Stimulated activated memory B cell treated with anti-CD40 and anti-IgM and Interleukin-4, amounts not matched to agents 10 μg/mL and 1 μg/mL and 100 μg/mL, for 72 hours (primary cell): ENCODE results near the gene PKHD1.

Experiments used
- ATAC-seq: fragments of 150-1000 bp; cut with Tn5 transposase; 2 replicates; pipeline ENCODE4 v1.10.0; 2021
- H3K27ac Mint-ChIP-seq: one replicate; pipeline ENCODE4 v1.8.0; 2022; ENCODE audit warnings: mild to moderate bottlenecking, mixed read lengths
- H3K27me3 Mint-ChIP-seq: one replicate; pipeline ENCODE4 v1.8.0; 2022; ENCODE audit warnings: mixed read lengths
- H3K36me3 Mint-ChIP-seq: one replicate; pipeline ENCODE4 v1.8.0; 2022; ENCODE audit warnings: mixed read lengths
- H3K4me1 Mint-ChIP-seq: one replicate; pipeline ENCODE4 v1.8.0; 2022; ENCODE audit warnings: mixed read lengths
- H3K4me3 Mint-ChIP-seq: one replicate; pipeline ENCODE4 v1.8.0; 2022; ENCODE audit warnings: mild to moderate bottlenecking, moderate library complexity, mixed read lengths
- H3K9me3 Mint-ChIP-seq: one replicate; pipeline ENCODE4 v1.8.0; 2022; ENCODE audit warnings: mixed read lengths

The PKHD1 gene

DNA sequence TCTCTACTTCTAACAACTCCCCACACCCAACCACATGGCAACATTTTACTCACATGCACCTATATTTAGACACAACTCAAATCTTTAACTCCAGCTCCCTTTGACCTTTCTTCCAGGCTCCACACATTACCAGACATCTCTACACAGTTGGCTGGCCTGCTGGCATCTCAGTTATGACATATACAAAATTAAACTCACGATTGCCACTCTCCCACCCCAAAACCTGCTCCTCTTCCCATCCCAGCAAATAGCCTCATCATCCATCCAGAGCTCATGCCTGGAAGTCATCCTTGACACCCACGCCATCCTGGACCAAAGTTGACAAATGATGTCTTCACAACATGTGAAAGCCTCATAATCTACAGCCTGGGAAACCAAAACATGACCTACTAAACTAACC, 176.6 kb downstream of the PKHD1 start:
- Mint-ChIP-seq H3K27ac (no peak overlapping the region), H3K27me3 (no peaks in the 10 kb centered on the region), H3K4me1 (peaks cover 7% of the 10 kb centered on the region), H3K9me3 (peaks cover 3% of the 10 kb centered on the region), H3K4me3 (no peak overlapping the region), H3K36me3 (no peaks in the 10 kb centered on the region)
- no peak for ATAC-seq

- no peaks in the 10 kb centered on the region for H3K9me3 Mint-ChIP-seq
- peaks cover 4% of the 10 kb centered on the region for H3K4me1 Mint-ChIP-seq
- no peaks in the 10 kb centered on the region for H3K27me3 Mint-ChIP-seq
- no peak overlapping the region for H3K4me3 Mint-ChIP-seq
- H3K36me3 Mint-ChIP-seq: no peaks in the 10 kb centered on the region
- H3K27ac Mint-ChIP-seq: no peak overlapping the region
- ATAC-seq: no peak
These were observed 179.2 kb downstream of the PKHD1 start for GRCh38 chr6:51908243-51908642.

DNA sequence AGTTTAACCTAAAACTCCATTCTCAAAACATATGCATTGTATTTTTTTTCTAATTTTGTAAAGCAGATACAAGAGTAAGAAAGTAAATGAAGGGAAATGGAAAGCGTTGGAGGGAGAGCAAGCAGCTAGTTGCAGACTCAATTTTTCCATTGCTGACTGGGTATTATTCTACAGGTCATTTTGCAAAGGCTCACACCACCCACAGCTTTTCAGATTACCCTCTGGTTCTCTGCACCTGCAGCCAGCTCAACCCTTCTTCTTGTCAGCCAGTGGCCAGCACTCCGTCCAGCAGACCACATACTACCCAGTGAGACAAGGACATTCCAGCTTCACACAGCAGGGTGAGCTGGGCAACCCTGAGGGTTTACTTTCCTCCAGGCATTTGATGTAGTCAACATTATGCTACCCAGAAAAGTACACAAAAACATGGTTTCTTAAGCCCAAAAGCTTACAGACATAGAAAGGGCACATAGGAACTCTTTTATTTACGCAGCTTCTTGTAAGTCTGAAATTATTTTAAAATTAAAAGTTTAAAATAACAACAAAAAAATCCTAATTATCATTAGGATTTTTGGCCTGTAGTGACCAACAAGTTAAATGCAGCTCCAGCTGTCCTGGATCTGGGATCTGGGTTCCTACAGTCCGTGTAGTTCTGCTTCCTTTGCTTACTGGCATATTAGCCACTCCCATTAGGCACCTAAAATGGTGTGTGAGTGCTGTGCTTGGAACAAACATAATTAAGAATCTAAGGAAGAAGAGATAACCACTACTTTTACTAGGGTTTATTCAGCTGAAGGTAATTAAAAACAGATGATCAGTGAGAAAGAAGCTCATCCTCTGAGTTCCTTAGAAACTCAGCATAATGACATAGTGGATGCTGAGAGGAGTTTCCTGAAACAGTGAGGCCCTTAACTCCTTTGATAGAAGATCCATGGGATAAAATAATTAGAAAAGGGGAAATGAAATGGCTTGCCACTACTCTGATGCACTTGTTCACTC, 185.3 kb downstream of the PKHD1 start:
- no peak for ATAC-seq
- H3K4me1 Mint-ChIP-seq: no peaks in the 10 kb centered on the region
- H3K9me3 Mint-ChIP-seq: no peaks in the 10 kb centered on the region
- H3K36me3 Mint-ChIP-seq: no peaks in the 10 kb centered on the region
- no peak overlapping the region for H3K27ac Mint-ChIP-seq
- H3K27me3 Mint-ChIP-seq: no peaks in the 10 kb centered on the region
- H3K4me3 Mint-ChIP-seq: no peak overlapping the region

GRCh38 chr6:51893366-51893765, 194.0 kb downstream of the PKHD1 start:
- no peak for ATAC-seq
- no peaks in the 10 kb centered on the region for H3K36me3 Mint-ChIP-seq
- no peak overlapping the region for H3K4me3 Mint-ChIP-seq
- H3K27me3 Mint-ChIP-seq: no peaks in the 10 kb centered on the region
- H3K27ac Mint-ChIP-seq: no peak overlapping the region
- H3K9me3 Mint-ChIP-seq: no peaks in the 10 kb centered on the region
- H3K4me1 Mint-ChIP-seq: no peaks in the 10 kb centered on the region

- Mint-ChIP-seq H3K9me3 (no peaks in the 10 kb centered on the region), H3K4me3 (no peak overlapping the region), H3K4me1 (no peaks in the 10 kb centered on the region), H3K27me3 (no peaks in the 10 kb centered on the region), H3K27ac (no peak overlapping the region), H3K36me3 (no peaks in the 10 kb centered on the region)
- no peak for ATAC-seq
These were observed 194.7 kb downstream of the PKHD1 start for GRCh38 chr6:51892750-51893149.

DNA sequence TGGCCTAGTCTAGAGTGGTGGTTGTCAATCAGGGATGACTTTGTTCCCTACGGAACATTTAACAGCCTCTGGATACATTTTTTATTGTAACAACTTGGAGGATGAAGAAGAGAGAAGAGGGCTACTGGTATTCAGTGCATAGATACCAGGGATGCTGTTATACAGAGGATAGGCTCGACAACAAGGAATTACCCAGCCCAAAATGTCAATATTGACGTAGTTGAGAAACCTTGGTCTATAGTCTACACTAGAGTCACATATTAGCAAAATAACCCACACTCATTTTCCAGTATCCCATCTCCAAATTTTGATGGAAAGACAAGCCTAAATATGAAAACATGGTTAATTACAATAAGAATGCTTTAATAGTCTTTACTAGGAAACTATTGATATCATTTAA, 195.1 kb downstream of the PKHD1 start:
- Mint-ChIP-seq H3K27ac (no peak overlapping the region), H3K4me1 (no peaks in the 10 kb centered on the region), H3K9me3 (no peaks in the 10 kb centered on the region), H3K27me3 (no peaks in the 10 kb centered on the region), H3K4me3 (no peak overlapping the region), H3K36me3 (no peaks in the 10 kb centered on the region)
- no peak for ATAC-seq

GRCh38 chr6:51891784-51892183, 195.6 kb downstream of the PKHD1 start:
- H3K4me3 Mint-ChIP-seq: no peak overlapping the region
- H3K36me3 Mint-ChIP-seq: no peaks in the 10 kb centered on the region
- H3K27ac Mint-ChIP-seq: no peak overlapping the region
- no peaks in the 10 kb centered on the region for H3K27me3 Mint-ChIP-seq
- no peak for ATAC-seq
- H3K4me1 Mint-ChIP-seq: no peaks in the 10 kb centered on the region
- H3K9me3 Mint-ChIP-seq: no peaks in the 10 kb centered on the region

DNA sequence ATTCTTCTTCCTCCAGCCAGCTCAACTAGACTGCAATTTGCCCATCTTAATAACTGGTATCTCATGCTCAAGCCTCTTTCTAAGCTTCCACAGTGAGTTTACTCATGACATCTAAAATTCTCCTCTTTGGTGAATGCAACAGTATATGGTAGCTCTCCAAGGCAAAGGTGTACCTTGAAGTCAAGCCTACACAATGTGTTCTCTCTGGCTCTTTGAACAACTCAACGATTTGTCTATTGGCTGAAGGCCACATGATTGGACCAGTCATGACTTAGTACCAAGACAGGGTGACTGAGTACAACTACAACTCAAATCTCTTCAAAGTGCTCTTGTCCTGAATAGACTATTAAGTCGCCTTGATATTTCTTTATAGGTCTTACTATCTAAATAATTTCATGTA, 199.6 kb downstream of the PKHD1 start:
- H3K36me3 Mint-ChIP-seq: no peaks in the 10 kb centered on the region

DNA sequence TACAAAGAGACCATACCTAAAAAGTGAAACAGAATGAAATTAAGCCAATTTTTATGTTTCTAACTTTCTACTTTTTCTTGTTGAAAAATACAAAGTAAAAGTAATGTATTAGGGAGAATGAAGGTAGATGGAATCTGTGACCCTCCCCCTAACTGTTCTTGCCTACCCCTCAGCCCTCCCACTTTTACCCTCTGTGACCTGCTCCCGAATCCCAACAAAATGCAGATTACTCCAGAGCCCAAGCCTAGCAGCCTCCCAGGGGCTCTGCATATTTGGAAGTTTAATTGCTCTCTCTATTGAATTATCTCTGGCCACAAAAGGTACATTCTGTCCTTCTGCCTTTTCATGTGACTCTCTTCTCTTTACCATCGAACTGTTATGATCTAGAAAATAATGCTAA, 201.5 kb downstream of the PKHD1 start:
- no peaks in the 10 kb centered on the region for H3K36me3 Mint-ChIP-seq
- H3K9me3 Mint-ChIP-seq: no peaks in the 10 kb centered on the region
- H3K4me3 Mint-ChIP-seq: no peak overlapping the region
- H3K27me3 Mint-ChIP-seq: no peaks in the 10 kb centered on the region
- no peak overlapping the region for H3K27ac Mint-ChIP-seq
- H3K4me1 Mint-ChIP-seq: no peaks in the 10 kb centered on the region
- no peak for ATAC-seq

More for the DNA sequence above, 199.6 kb downstream of the PKHD1 start:
- no peaks in the 10 kb centered on the region for H3K4me1 Mint-ChIP-seq
- ATAC-seq: no peak
- H3K4me3 Mint-ChIP-seq: no peak overlapping the region
- no peaks in the 10 kb centered on the region for H3K27me3 Mint-ChIP-seq
- H3K27ac Mint-ChIP-seq: no peak overlapping the region
- no peaks in the 10 kb centered on the region for H3K9me3 Mint-ChIP-seq

DNA sequence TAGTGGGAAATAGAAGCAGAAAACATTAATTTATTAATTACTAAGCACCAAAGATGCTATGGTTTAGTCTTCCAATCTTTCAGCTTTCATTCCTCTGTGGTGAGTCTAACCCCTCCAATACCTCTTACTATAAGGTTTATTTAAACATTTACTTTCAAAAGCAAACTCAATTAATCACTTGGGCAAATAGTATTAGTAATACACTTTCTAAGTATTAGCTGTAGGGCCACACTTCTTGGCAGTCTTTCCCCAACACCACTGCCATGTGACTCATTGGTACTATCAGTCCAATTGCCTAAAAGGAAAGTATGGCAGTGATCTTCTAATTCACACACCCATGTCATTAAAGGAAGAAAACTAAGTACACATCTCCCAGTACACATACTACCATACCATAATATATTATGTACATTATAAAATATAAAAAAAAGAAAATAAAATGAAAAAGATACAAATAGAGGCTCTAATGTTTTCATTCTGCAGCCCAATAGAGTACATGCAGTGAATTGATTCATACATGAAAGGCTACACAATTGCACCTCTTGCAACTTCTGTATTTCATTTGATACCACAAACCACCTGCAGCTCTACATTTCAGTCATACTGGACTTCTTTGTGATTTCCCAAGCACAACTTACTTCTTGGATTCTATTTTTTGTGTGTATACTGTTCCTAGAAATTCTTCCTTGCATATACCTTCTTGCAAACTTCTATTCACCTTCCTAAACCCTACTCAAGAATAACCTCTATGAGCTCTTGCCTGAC, 218.6 kb downstream of the PKHD1 start:
- Mint-ChIP-seq H3K4me3 (no peak overlapping the region), H3K36me3 (no peaks in the 10 kb centered on the region), H3K27me3 (peaks cover 13% of the 10 kb centered on the region), H3K4me1 (no peaks in the 10 kb centered on the region), H3K9me3 (no peaks in the 10 kb centered on the region), H3K27ac (no peak overlapping the region)
- no peak for ATAC-seq

DNA sequence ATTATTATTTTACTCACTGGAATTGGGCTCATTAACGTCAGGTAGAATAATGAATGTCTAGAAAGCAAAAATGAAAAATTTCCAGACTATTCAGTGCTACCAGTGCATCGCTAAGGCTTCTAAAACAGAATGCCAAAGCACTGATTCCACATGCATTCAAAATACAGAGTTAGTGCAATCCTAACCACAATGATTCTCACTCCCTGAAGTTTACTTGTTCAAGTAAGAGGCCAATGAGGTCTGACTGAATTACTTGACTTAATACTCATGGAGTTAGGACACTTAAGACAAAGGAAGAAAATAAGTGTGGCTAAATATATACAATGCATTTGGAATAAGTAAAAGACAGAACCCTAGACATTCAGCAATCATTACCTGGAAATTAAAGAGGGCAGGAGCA, 220.5 kb downstream of the PKHD1 start:
- Mint-ChIP-seq H3K4me3 (no peak overlapping the region), H3K9me3 (no peaks in the 10 kb centered on the region), H3K36me3 (no peaks in the 10 kb centered on the region), H3K4me1 (no peaks in the 10 kb centered on the region), H3K27me3 (peaks cover 15% of the 10 kb centered on the region), H3K27ac (no peak overlapping the region)
- no peak for ATAC-seq

- Mint-ChIP-seq H3K4me1 (no peaks in the 10 kb centered on the region), H3K36me3 (no peaks in the 10 kb centered on the region), H3K9me3 (no peaks in the 10 kb centered on the region), H3K27ac (no peak overlapping the region), H3K4me3 (no peak overlapping the region), H3K27me3 (peaks cover 15% of the 10 kb centered on the region)
- ATAC-seq: no peak
These were observed 221.4 kb downstream of the PKHD1 start for GRCh38 chr6:51865996-51866395.

- ATAC-seq: no peak
- Mint-ChIP-seq H3K4me3 (no peak overlapping the region), H3K27me3 (peaks cover 15% of the 10 kb centered on the region), H3K36me3 (no peaks in the 10 kb centered on the region), H3K9me3 (no peaks in the 10 kb centered on the region), H3K27ac (no peak overlapping the region), H3K4me1 (no peaks in the 10 kb centered on the region)
These were observed 222.2 kb downstream of the PKHD1 start for GRCh38 chr6:51865176-51865575.

DNA sequence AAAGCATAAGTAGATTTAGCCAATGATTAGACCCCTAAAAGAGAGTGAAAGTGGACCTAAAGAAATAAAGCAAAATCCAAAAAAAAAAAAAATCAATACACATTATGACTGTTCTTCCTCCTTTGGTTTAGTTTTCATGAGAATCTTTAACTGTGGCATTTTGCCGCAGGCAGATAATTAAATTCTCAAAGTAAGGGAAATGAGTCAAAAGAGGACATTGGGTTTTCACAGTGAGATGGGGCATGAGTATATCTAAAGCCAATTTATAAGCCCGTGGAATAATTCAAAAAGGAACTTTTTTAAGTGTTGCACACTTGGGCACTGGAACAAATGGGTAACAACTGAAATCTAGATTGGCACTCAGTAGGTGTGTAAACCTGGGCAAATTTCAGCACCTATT, 230.3 kb downstream of the PKHD1 start:
- ATAC-seq: no peak
- Mint-ChIP-seq H3K4me1 (peaks cover 5% of the 10 kb centered on the region), H3K36me3 (no peaks in the 10 kb centered on the region), H3K4me3 (no peak overlapping the region), H3K27ac (no peak overlapping the region), H3K9me3 (no peaks in the 10 kb centered on the region), H3K27me3 (peaks cover 20% of the 10 kb centered on the region)

DNA sequence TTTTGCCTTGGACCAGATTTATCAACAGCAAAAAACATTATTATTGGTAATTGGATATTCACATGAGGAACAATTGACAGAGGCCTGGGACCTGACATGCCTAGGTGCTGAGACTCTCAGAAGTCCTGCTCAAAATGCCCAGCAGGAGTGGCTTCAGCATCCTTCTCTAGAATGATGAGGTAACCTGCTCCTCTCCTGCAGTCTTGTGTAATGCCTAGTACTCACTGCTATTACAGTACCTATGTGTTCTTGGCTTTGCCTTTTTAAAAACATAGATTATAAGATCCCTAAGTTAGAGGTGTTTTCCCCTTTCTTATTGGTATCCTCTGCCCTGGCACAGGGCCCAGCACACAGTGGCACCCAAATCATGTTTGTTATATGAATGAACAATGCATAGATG, 230.9 kb downstream of the PKHD1 start:
- Mint-ChIP-seq H3K27me3 (peaks cover 20% of the 10 kb centered on the region), H3K36me3 (no peaks in the 10 kb centered on the region), H3K27ac (no peak overlapping the region), H3K9me3 (no peaks in the 10 kb centered on the region), H3K4me3 (no peak overlapping the region), H3K4me1 (peaks cover 5% of the 10 kb centered on the region)
- ATAC-seq: no peak
